Thyroid gland (tissue), 4 donors: ENCODE measurements around the gene DOCK8. TPM values are rescaled to one million over a fixed set of nuclear protein-coding genes. Genes with fewer than 3 reads are reported as not detected.
"Not testable (repeated sequence)": the region's sequence is repeated elsewhere in the genome, so short reads cannot be mapped to it uniquely, and the experiment has no call there.

Experiments
- DNase-seq, 2 donors: peaks; one replicate each; pipeline ENCODE4 v3.0.0-alpha.2; 2019
- H3K27ac ChIP-seq, 3 donors: fragments of 200-600 bp; sonication (generic); 1 replicate in 2 of 3; 2 replicates in 1 of 3; pipeline ENCODE4 v1.5.1; 2016 to 2019; ENCODE audit warnings: mild to moderate bottlenecking in 1 of 3, moderate library complexity in 1 of 3
- H3K27me3 ChIP-seq: fragments of 200-600 bp; sonication (generic); one replicate; pipeline ENCODE4 v1.5.1; 2019
- H3K36me3 ChIP-seq, 2 donors: fragments of 200-600 bp; sonication (generic); one replicate each; pipeline ENCODE4 v1.5.1; 2016 to 2019
- H3K4me1 ChIP-seq, 2 donors: fragments of 200-600 bp; sonication (generic); one replicate each; pipeline ENCODE4 v1.5.1; 2017 to 2019
- H3K4me3 ChIP-seq, 3 donors: fragments of 200-600 bp; sonication (generic); replicated peaks in 1 of 3; 1 replicate in 2 of 3; 2 replicates in 1 of 3; pipeline ENCODE4 v1.5.1; 2016; ENCODE audit warnings: mild to moderate bottlenecking in 1 of 3
- H3K9me3 ChIP-seq: fragments of 200-600 bp; sonication (generic); one replicate; pipeline ENCODE4 v1.5.1; 2017
- POLR2A ChIP-seq, 2 donors: fragments of 450-650 bp; IDR thresholded peaks; one replicate each; pipeline ENCODE4 v1.6.1; 2017; ENCODE audit warnings: antibody characterized with exemption in 2 of 2, mild to moderate bottlenecking in 2 of 2, moderate library complexity in 1 of 2
- WGBS, 2 donors: methylation state at CpG; one replicate each; pipeline ENCODE4 v1.1.5; 2017; 5-methylcytosine and 5-hydroxymethylcytosine counted together
- intact Hi-C: fragments of 100-400 bp; cut with DNase I; formaldehyde crosslinking; loops from one replicate; pipeline ENCODE4 v1.15.1; 2023
- total RNA-seq, 4 donors: library from RNA; depleted of rRNA; stranded (reverse); fragments of >200 nt; gene quantifications; one replicate each; pipeline ENCODE4 v1.2.3, GENCODE V29; 2016
- TF ChIP-seq, protein P1 (sequence below), 6 experiments: fragments of 200-600 bp in 3 of 6; fragments of 450-650 bp in 3 of 6; sonication (generic) in 3 of 6; IDR thresholded peaks; one replicate each; pipeline ENCODE4 v1.5.1; 2016 to 2019; ENCODE audit warnings: antibody characterized with exemption in 6 of 6, mild to moderate bottlenecking in 2 of 6, inconsistent platforms in 1 of 6, moderate library complexity in 1 of 6

Gene DOCK8
- total RNA-seq, 4 donors from 2014 or later: 10.1 to 19.5 (median 16.0) TPM

DNA sequence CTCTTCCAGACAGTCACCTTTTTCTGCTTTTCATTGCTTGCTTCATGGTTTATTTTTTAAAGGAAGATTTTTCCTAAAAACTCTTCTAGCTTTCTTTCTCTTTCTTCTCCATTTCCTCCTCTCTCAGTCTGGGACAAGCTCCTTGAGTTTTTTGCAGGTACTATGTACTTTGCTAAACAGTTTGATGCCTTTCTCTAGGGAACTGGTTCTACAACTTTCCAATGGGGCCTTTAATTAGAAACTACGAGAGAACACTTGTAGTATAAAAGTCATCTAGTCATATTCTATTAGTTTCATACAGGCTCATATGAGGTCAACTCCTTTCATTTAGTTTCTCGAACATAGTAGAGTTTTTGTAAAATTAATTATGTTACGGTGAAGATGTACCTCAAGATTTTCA is 189.6 kb downstream of the DOCK8 start:
- intact Hi-C loops: no loop called here

GRCh38 chr9:405341-405740 is 190.7 kb downstream of the DOCK8 start:
- TF ChIP-seq, protein P1, sequence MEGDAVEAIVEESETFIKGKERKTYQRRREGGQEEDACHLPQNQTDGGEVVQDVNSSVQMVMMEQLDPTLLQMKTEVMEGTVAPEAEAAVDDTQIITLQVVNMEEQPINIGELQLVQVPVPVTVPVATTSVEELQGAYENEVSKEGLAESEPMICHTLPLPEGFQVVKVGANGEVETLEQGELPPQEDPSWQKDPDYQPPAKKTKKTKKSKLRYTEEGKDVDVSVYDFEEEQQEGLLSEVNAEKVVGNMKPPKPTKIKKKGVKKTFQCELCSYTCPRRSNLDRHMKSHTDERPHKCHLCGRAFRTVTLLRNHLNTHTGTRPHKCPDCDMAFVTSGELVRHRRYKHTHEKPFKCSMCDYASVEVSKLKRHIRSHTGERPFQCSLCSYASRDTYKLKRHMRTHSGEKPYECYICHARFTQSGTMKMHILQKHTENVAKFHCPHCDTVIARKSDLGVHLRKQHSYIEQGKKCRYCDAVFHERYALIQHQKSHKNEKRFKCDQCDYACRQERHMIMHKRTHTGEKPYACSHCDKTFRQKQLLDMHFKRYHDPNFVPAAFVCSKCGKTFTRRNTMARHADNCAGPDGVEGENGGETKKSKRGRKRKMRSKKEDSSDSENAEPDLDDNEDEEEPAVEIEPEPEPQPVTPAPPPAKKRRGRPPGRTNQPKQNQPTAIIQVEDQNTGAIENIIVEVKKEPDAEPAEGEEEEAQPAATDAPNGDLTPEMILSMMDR (IDR thresholded peaks at IDR 0.05): no peak
- no peak for TF ChIP-seq POLR2A (IDR thresholded peaks at IDR 0.05)
- DNase-seq: no peak
- H3K27ac ChIP-seq: no peak overlapping the region
- intact Hi-C loops: no loop called here
- no peaks in the 10 kb centered on the region for H3K9me3 ChIP-seq
- 70 to 85% methylated on average over 1 of the region's 1 CpG for WGBS, 2 donors
- H3K4me3 ChIP-seq: no peak overlapping the region
- H3K36me3 ChIP-seq: peaks cover 0 to 12% of the 10 kb centered on the region in 2 donors
- peaks cover 0 to 5% of the 10 kb centered on the region in 2 donors for H3K4me1 ChIP-seq
- no peaks in the 10 kb centered on the region for H3K27me3 ChIP-seq

More for the DNA sequence above, 189.6 kb downstream of the DOCK8 start:
- H3K9me3 ChIP-seq: no peaks in the 10 kb centered on the region
- H3K27ac ChIP-seq: peak overlapping the region in 1 of 3 donors; percentile 19
- peaks cover 0 to 12% of the 10 kb centered on the region in 2 donors for H3K36me3 ChIP-seq
- H3K4me1 ChIP-seq: peaks cover 0 to 5% of the 10 kb centered on the region in 2 donors
- H3K4me3 ChIP-seq: no peak overlapping the region
- no peak for DNase-seq
- TF ChIP-seq, protein P1 (IDR thresholded peaks at IDR 0.05): no peak
- no peak for TF ChIP-seq POLR2A (IDR thresholded peaks at IDR 0.05)
- H3K27me3 ChIP-seq: no peaks in the 10 kb centered on the region
- 78 to 88% methylated on average over 3 of the region's 3 CpGs for WGBS, 2 donors

- H3K4me1 ChIP-seq: peaks cover 0 to 5% of the 10 kb centered on the region in 2 donors
- H3K36me3 ChIP-seq: peaks cover 0 to 7% of the 10 kb centered on the region in 2 donors
- TF ChIP-seq POLR2A (IDR thresholded peaks at IDR 0.05): no peak
- TF ChIP-seq, protein P1 (IDR thresholded peaks at IDR 0.05): no peak
- DNase-seq: no peak
- no peaks in the 10 kb centered on the region for H3K9me3 ChIP-seq
- no peak overlapping the region for H3K27ac ChIP-seq
- H3K4me3 ChIP-seq: no peak overlapping the region
- intact Hi-C loops: no loop called here
- 97 to 98% methylated on average over 7 of the region's 7 CpGs for WGBS, 2 donors
- H3K27me3 ChIP-seq: no peaks in the 10 kb centered on the region
Measured at GRCh38 chr9:406886-407654, 192.4 kb downstream of the DOCK8 start.

DNA sequence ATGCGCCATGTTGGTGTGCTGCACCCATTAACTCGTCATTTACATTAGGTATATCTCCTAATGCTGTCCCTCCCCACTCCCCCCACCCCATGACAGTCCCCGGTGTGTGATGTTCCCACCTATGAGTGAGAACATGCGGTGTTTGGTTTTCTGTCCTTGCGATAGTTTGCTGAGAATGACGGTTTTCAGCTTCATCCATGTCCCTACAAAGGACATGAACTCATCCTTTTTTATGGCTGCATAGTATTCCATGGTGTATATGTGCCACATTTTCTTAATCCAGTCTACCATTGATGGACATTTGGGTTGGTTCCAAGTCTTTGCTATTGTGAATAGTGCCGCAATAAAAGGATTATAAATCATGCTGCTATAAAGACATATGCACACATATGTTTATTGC is 195.0 kb downstream of the DOCK8 start:
- 93 to 96% methylated on average over 7 of the region's 7 CpGs for WGBS, 2 donors
- H3K27me3 ChIP-seq, intact Hi-C loops, H3K9me3 ChIP-seq, H3K4me3 ChIP-seq, DNase-seq, H3K27ac ChIP-seq, H3K36me3 ChIP-seq, H3K4me1 ChIP-seq: not testable (repeated sequence)

- H3K36me3 ChIP-seq: no peaks in the 10 kb centered on the region
- H3K27me3 ChIP-seq: no peaks in the 10 kb centered on the region
- H3K27ac ChIP-seq: no peak overlapping the region
- H3K4me3 ChIP-seq: no peak overlapping the region
- H3K9me3 ChIP-seq: no peaks in the 10 kb centered on the region
- DNase-seq: no peak
- intact Hi-C loops: no loop called here
- H3K4me1 ChIP-seq: peaks cover 6 to 10% of the 10 kb centered on the region in 2 donors
- WGBS, 2 donors: 44 to 58% methylated on average over 5 of the region's 5 CpGs
- TF ChIP-seq, protein P1 (IDR thresholded peaks at IDR 0.05): no peak
- no peak for TF ChIP-seq POLR2A (IDR thresholded peaks at IDR 0.05)
Measured at GRCh38 chr9:414595-414994, 199.9 kb downstream of the DOCK8 start.
